GM12875 (cell line): Measurements from ENCODE around the gene BHLHE23.

Experiments
- H3K4me3 ChIP-seq: one replicate; pipeline ENCODE4 v1.5.1; 2011; ENCODE audit warnings: low read depth, low read length, control low read depth
- CTCF ChIP-seq: IDR thresholded peaks from 2 replicates; pipeline ENCODE4 v1.5.1; 2011; ENCODE audit warnings: low read depth, mild to moderate bottlenecking, control low read depth, inconsistent platforms, low read length, moderate library complexity, borderline replicate concordance; ENCODE audit not compliant: insufficient read depth

BHLHE23 gene

GRCh38 chr20:63023936-63024571 lies 17.3 kb upstream of the BHLHE23 start:
- no peak for TF ChIP-seq CTCF
- no peak overlapping the region for H3K4me3 ChIP-seq

GRCh38 chr20:63023071-63023935 lies 16.5 kb upstream of the BHLHE23 start:
- H3K4me3 ChIP-seq, result no peak overlapping the region

GRCh38 chr20:63022501-63022900 lies 15.7 kb upstream of the BHLHE23 start:
- TF ChIP-seq CTCF, result no peak
- no peak overlapping the region for H3K4me3 ChIP-seq

More at GRCh38 chr20:63023071-63023935, 16.5 kb upstream of the BHLHE23 start:
- no peak for TF ChIP-seq CTCF

- H3K4me3 ChIP-seq, result no peak overlapping the region
- no peak for TF ChIP-seq CTCF
Observed at GRCh38 chr20:63021356-63022321, 14.9 kb upstream of the BHLHE23 start.

- no peak overlapping the region for H3K4me3 ChIP-seq
Observed at GRCh38 chr20:63020681-63021080, 13.9 kb upstream of the BHLHE23 start.

More at GRCh38 chr20:63020681-63021080, 13.9 kb upstream of the BHLHE23 start:
- TF ChIP-seq CTCF, result no peak
